Calu3 (cell line): ENCODE measurements around the gene P3H2. TPM values are rescaled to one million over a fixed set of nuclear protein-coding genes. Genes with fewer than 3 reads are reported as not detected.

Source experiments
- BruUV-seq: library from RNA; stranded (reverse); fragments of 400-500 nt; replicated peaks from 2 replicates; lab custom pipeline; 2021; lab: Mats Ljungman, UMichigan
- CTCF ChIA-PET: fragments of 300-600 bp; sonication (Branson Sonifier 250); formaldehyde crosslinking; loops from one replicate; lab custom pipeline; 2022; ENCODE audit warnings: antibody characterized with exemption; lab: Charles Lee
- DNase-seq: peaks from one replicate; pipeline ENCODE4 v3.0.0; 2022
- H3K27ac Mint-ChIP-seq: one replicate; pipeline ENCODE4 v1.8.0; 2022; ENCODE audit warnings: mixed read lengths; ENCODE audit not compliant: unreplicated experiment
- H3K27me3 Mint-ChIP-seq: one replicate; pipeline ENCODE4 v1.8.0; 2022; ENCODE audit warnings: mixed read lengths; ENCODE audit not compliant: unreplicated experiment
- H3K36me3 Mint-ChIP-seq: one replicate; pipeline ENCODE4 v1.8.0; 2022; ENCODE audit warnings: mild to moderate bottlenecking, moderate library complexity, mixed read lengths; ENCODE audit not compliant: insufficient read depth, unreplicated experiment
- H3K4me1 Mint-ChIP-seq: one replicate; pipeline ENCODE4 v1.8.0; 2022; ENCODE audit warnings: mild to moderate bottlenecking, low read depth, mixed read lengths; ENCODE audit not compliant: unreplicated experiment
- H3K4me3 Mint-ChIP-seq: one replicate; pipeline ENCODE4 v1.8.0; 2022; ENCODE audit warnings: mild to moderate bottlenecking, low read depth, moderate library complexity, mixed read lengths; ENCODE audit not compliant: unreplicated experiment
- H3K9me3 Mint-ChIP-seq: one replicate; pipeline ENCODE4 v1.8.0; 2022; ENCODE audit warnings: low read depth, mixed read lengths; ENCODE audit not compliant: unreplicated experiment
- intact Hi-C: fragments of 100-400 bp; cut with micrococcal nuclease; formaldehyde crosslinking; loops from one replicate; pipeline ENCODE4 v1.10.0; 2022; ENCODE audit not compliant: unreplicated experiment
- total RNA-seq: library from RNA; stranded (reverse); gene quantifications from 2 replicates; pipeline ENCODE4 v1.2.3, GENCODE V29; 2022
- TF ChIP-seq, protein P1 (sequence below): fragments of 200-600 bp; IDR thresholded peaks from one replicate; pipeline ENCODE4 v1.8.0; 2022; ENCODE audit warnings: antibody characterized with exemption; ENCODE audit not compliant: unreplicated experiment

P3H2 gene
- total RNA-seq, 1 experiment from 2014 or later = 7.1 TPM

DNA sequence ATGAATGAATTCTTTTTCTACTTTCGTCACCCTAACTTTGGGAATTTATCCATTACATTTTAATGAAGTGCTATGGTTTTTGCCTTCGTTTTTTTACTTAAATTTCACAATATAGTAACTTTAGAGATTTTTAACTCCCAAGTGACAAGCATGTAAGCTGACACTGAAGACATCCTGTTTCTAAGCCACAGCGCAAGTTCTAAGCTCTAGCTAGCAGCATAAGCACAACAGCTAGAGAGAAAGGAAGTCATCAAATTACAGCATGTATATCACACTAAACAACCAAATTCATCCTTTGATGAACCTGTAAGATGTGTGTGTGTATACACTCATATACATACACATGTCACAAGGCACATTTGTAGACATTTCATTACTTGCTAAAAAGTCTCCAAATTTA lies 119.3 kb downstream of the P3H2 start:
- CTCF ChIA-PET = no interaction called here
- Mint-ChIP-seq H3K4me3 (no peak overlapping the region), H3K27me3 (no peaks in the 10 kb centered on the region), H3K4me1 (peaks cover 21% of the 10 kb centered on the region), H3K9me3 (no peaks in the 10 kb centered on the region), H3K36me3 (no peaks in the 10 kb centered on the region), H3K27ac (no peak overlapping the region)
- no TSS peak for BruUV-seq
- intact Hi-C loops = no loop called here
- no peak for DNase-seq
- TF ChIP-seq, protein P1, sequence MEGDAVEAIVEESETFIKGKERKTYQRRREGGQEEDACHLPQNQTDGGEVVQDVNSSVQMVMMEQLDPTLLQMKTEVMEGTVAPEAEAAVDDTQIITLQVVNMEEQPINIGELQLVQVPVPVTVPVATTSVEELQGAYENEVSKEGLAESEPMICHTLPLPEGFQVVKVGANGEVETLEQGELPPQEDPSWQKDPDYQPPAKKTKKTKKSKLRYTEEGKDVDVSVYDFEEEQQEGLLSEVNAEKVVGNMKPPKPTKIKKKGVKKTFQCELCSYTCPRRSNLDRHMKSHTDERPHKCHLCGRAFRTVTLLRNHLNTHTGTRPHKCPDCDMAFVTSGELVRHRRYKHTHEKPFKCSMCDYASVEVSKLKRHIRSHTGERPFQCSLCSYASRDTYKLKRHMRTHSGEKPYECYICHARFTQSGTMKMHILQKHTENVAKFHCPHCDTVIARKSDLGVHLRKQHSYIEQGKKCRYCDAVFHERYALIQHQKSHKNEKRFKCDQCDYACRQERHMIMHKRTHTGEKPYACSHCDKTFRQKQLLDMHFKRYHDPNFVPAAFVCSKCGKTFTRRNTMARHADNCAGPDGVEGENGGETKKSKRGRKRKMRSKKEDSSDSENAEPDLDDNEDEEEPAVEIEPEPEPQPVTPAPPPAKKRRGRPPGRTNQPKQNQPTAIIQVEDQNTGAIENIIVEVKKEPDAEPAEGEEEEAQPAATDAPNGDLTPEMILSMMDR = no peak

GRCh38 chr3:190000861-190001196 lies 119.9 kb downstream of the P3H2 start:
- Mint-ChIP-seq H3K4me1 (peaks cover 15% of the 10 kb centered on the region), H3K36me3 (no peaks in the 10 kb centered on the region), H3K4me3 (no peak overlapping the region), H3K27me3 (no peaks in the 10 kb centered on the region), H3K27ac (no peak overlapping the region), H3K9me3 (peaks cover 2% of the 10 kb centered on the region)
- no TSS peak for BruUV-seq
- intact Hi-C loops = no loop called here
- DNase-seq = no peak
- TF ChIP-seq, protein P1 = no peak
- CTCF ChIA-PET = no interaction called here

GRCh38 chr3:190000187-190000860 lies 120.4 kb downstream of the P3H2 start:
- no peak overlapping the region for H3K27ac Mint-ChIP-seq
- intact Hi-C loops = no loop called here
- no peak for DNase-seq
- no peak overlapping the region for H3K4me3 Mint-ChIP-seq
- no peaks in the 10 kb centered on the region for H3K27me3 Mint-ChIP-seq
- peaks cover 2% of the 10 kb centered on the region for H3K9me3 Mint-ChIP-seq
- peaks cover 10% of the 10 kb centered on the region for H3K4me1 Mint-ChIP-seq
- no peaks in the 10 kb centered on the region for H3K36me3 Mint-ChIP-seq
- TF ChIP-seq, protein P1 = no peak
- CTCF ChIA-PET = no interaction called here
- no TSS peak for BruUV-seq

- Mint-ChIP-seq H3K27me3 (no peaks in the 10 kb centered on the region), H3K36me3 (no peaks in the 10 kb centered on the region), H3K4me3 (no peak overlapping the region), H3K9me3 (peaks cover 2% of the 10 kb centered on the region), H3K27ac (no peak overlapping the region), H3K4me1 (peaks cover 10% of the 10 kb centered on the region)
- intact Hi-C loops = no loop called here
- no TSS peak for BruUV-seq
- CTCF ChIA-PET = no interaction called here
- no peak for DNase-seq
- TF ChIP-seq, protein P1 = no peak
These were observed 121.0 kb downstream of the P3H2 start for GRCh38 chr3:189999718-190000117.
